Adrenal gland (tissue), 12 donors: Measurements from ENCODE around the gene CASP10. TPM values are rescaled to one million over a fixed set of nuclear protein-coding genes. Genes with fewer than 3 reads are reported as not detected.
A peak's percentile ranks its signal among the peaks of the same experiment; 100 is the strongest.

Source experiments
- DNase-seq, 7 donors: peaks; one replicate each; pipeline ENCODE4 v3.0.0-alpha.2; 2019 to 2020
- H3K27ac ChIP-seq, 5 donors: fragments of 200-600 bp; sonication (generic) in 4 of 5; 1 replicate in 3 of 5; 2 replicates in 2 of 5; pipeline versions ENCODE4 v1.5.1 to v1.8.0; 2016 to 2020; ENCODE audit warnings: mild to moderate bottlenecking in 1 of 5
- H3K27me3 ChIP-seq: fragments of 200-600 bp; 2 replicates; pipeline ENCODE4 v1.8.0; 2021
- H3K36me3 ChIP-seq, 2 donors: fragments of 200-600 bp; replicated peaks in 1 of 2; 1 replicate in 1 of 2; 2 replicates in 1 of 2; pipeline versions ENCODE4 v1.5.1 to v1.8.0; 2018 to 2022
- H3K4me1 ChIP-seq, 2 donors: fragments of 200-600 bp; replicated peaks in 1 of 2; 1 replicate in 1 of 2; 2 replicates in 1 of 2; pipeline versions ENCODE4 v1.5.1 to v1.8.0; 2018 to 2021
- H3K4me3 ChIP-seq, 4 donors: fragments of 200-600 bp; sonication (generic) in 3 of 4; one replicate each; pipeline ENCODE4 v1.5.1; 2016 to 2018
- H3K9me3 ChIP-seq, 3 donors: fragments of 200-600 bp; sonication (generic) in 1 of 3; replicated peaks in 1 of 3; 1 replicate in 2 of 3; 2 replicates in 1 of 3; pipeline versions ENCODE4 v1.5.1 to v1.8.0; 2016 to 2021
- CTCF ChIP-seq, 6 experiments: fragments of 450-650 bp in 4 of 6; fragments of 200-600 bp in 2 of 6; sonication (generic) in 1 of 6; IDR thresholded peaks; 1 replicate in 5 of 6; 2 replicates in 1 of 6; pipeline versions ENCODE4 v1.5.1 to v1.8.0; 2016 to 2021; ENCODE audit warnings: antibody characterized with exemption in 6 of 6, mild to moderate bottlenecking in 2 of 6, moderate library complexity in 1 of 6
- POLR2A ChIP-seq, 2 donors: fragments of 450-650 bp; IDR thresholded peaks; one replicate each; pipeline ENCODE4 v1.6.1; 2017; ENCODE audit warnings: antibody characterized with exemption in 2 of 2, mild to moderate bottlenecking in 2 of 2, moderate library complexity in 1 of 2
- whole genome bisulfite sequencing, 4 donors: extraction: QIAGEN DNeasy Blood & Tissue Kit in 2 of 4; methylation state at CpG; one replicate each; pipeline versions ENCODE4 v1.1.5 to v1.1.7; 2013 to 2017; 5-methylcytosine and 5-hydroxymethylcytosine counted together
- intact Hi-C, 2 donors: fragments of 100-400 bp; cut with DNase I; formaldehyde crosslinking; loops; one replicate each; pipeline versions ENCODE4 v1.14.1 to v1.15.0; 2022 to 2023
- polyA plus RNA-seq, 3 donors: library from polyadenylated mRNA; stranded (reverse); fragments of 200-250 nt in 2 of 3; fragments of 350-450 nt in 1 of 3; fragmentation: Illumina TruSeq in 1 of 3; extraction: RNeasy Lipid Tissue Mini Kit (QIAGEN cat#74804) in 1 of 3; gene quantifications; one replicate each; pipeline ENCODE4 v1.2.3, GENCODE V29; 2013 to 2014
- total RNA-seq, 9 donors: library from RNA; depleted of rRNA in 4 of 9; stranded (reverse); fragments of >200 nt in 4 of 9; fragments of 120-200 nt in 1 of 9; fragmentation: NEBNext Ultra II Directional in 1 of 9; extraction: Animal tissue kit (Norgen Biotek cat#: 25700) in 1 of 9; gene quantifications; one replicate each; pipeline versions ENCODE4 v1.1.0 to v1.2.4, GENCODE V29; 2013 to 2023
- donor health status: healthy with polysubstance abuse.
- donor health status: Bipolar disorder and iron deficiency.
- donor health status: DM: yes; HTN: yes; CAD: no.
- donor health status: DM: no; HTN: no; CAD: no.
- donor health status: DM: no; HTN: no; CAD: no.
- donor health status: DM: yes; HTN: yes; CAD: no.

The CASP10 gene
- total and polyA plus RNA-seq, 12 donors = 2.5 to 12.8 (median 5.2) TPM

GRCh38 chr2:201188449-201188848 lies 5.5 kb downstream of the CASP10 start:
- no peaks in the 10 kb centered on the region for H3K36me3 ChIP-seq

GRCh38 chr2:201191132-201191875 lies 8.4 kb downstream of the CASP10 start:
- WGBS, 4 donors = 44 to 52% (median 49%) methylated on average over 4 of the region's 4 CpGs
- Histone ChIP-seq H3K4me3 (no peak overlapping the region), H3K4me1 (peaks cover 0 to 16% of the 10 kb centered on the region in 2 donors), H3K27me3 (no peaks in the 10 kb centered on the region), H3K27ac (peak overlapping the region in 1 of 5 donors; percentile 55), H3K9me3 (no peaks in the 10 kb centered on the region), H3K36me3 (no peaks in the 10 kb centered on the region)
- intact Hi-C loops = no loop called here
- no peak for DNase-seq
- no peak for TF ChIP-seq POLR2A (IDR thresholded peaks at IDR 0.05)
- no peak for TF ChIP-seq CTCF (IDR thresholded peaks at IDR 0.05)

More at GRCh38 chr2:201188449-201188848, 5.5 kb downstream of the CASP10 start:
- Histone ChIP-seq H3K27me3 (no peaks in the 10 kb centered on the region), H3K27ac (no peak overlapping the region), H3K4me1 (peaks cover 0 to 21% of the 10 kb centered on the region in 2 donors), H3K4me3 (no peak overlapping the region), H3K9me3 (no peaks in the 10 kb centered on the region)
- intact Hi-C loops = no loop called here
- 87 to 96% (median 93%) methylated on average over 4 of the region's 4 CpGs for WGBS, 4 donors
- DNase-seq = no peak
- TF ChIP-seq POLR2A (IDR thresholded peaks at IDR 0.05) = no peak
- TF ChIP-seq CTCF (IDR thresholded peaks at IDR 0.05) = no peak

GRCh38 chr2:201194097-201194496 lies 11.2 kb downstream of the CASP10 start:
- H3K9me3 ChIP-seq = no peaks in the 10 kb centered on the region
- intact Hi-C loops = no loop called here
- TF ChIP-seq POLR2A (IDR thresholded peaks at IDR 0.05) (no peak), CTCF (IDR thresholded peaks at IDR 0.05) (no peak)
- DNase-seq = no peak
- H3K4me3 ChIP-seq = no peak overlapping the region
- no peaks in the 10 kb centered on the region for H3K36me3 ChIP-seq
- no peak overlapping the region for H3K27ac ChIP-seq
- no peaks in the 10 kb centered on the region for H3K27me3 ChIP-seq
- WGBS, 4 donors = 65 to 77% (median 75%) methylated on average over 3 of the region's 3 CpGs
- H3K4me1 ChIP-seq = peaks cover 0 to 16% of the 10 kb centered on the region in 2 donors

GRCh38 chr2:201195331-201195730 lies 12.4 kb downstream of the CASP10 start:
- H3K36me3 ChIP-seq = no peaks in the 10 kb centered on the region
- H3K9me3 ChIP-seq = no peaks in the 10 kb centered on the region
- TF ChIP-seq CTCF (IDR thresholded peaks at IDR 0.05) (no peak), POLR2A (IDR thresholded peaks at IDR 0.05) (no peak)
- 79 to 95% (median 89%) methylated on average over 3 of the region's 3 CpGs for WGBS, 4 donors
- intact Hi-C loops = no loop called here
- H3K27me3 ChIP-seq = no peaks in the 10 kb centered on the region
- no peak overlapping the region for H3K4me3 ChIP-seq
- H3K27ac ChIP-seq = no peak overlapping the region
- peaks cover 0 to 16% of the 10 kb centered on the region in 2 donors for H3K4me1 ChIP-seq
- no peak for DNase-seq
